ENCODE measurements around the gene TM9SF1.

Gene TM9SF1

DNA sequence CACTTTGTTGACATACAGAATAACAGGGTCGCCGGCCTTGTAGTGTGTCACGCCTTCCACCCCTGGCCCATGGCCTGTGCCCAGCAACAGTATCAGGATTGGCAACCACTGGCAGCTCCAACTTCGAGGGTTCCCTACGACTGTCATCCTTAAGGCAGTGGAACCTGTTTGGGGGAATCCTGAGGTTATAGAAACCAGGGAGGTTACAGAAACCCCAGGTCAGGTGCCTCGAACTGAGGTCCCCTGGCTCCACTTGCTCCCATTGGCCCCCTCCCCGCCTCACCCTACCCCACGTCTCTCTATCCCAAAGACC lies 412 bp downstream of the TM9SF1 start:
- DNase-seq, result no peak

GRCh38 chr14:24194186-24194872 lies 912 bp downstream of the TM9SF1 start:
- DNase-seq, result no peak

DNA sequence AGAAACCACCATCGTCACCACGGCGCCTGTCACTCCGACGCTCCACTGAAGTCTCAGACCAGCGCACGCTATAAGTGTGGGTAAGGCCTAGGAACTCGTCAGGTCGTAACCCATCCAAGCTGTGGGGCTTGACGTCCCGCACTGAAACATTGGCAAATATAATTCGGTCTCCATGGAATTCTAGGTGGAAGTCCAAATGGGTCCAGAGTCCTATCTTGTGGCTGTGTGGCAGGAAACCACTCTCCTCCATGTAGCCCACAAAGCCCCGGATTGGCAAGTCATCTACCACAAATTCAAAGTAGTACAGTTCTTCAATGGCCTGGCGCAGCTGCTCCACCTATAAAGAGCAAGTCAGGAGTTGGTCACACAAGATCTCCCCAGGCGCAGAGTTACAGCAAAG lies 2.3 kb downstream of the TM9SF1 start:
- no peak for DNase-seq

- DNase-seq, result no peak
Measured at GRCh38 chr14:24190416-24190815, 4.8 kb downstream of the TM9SF1 start.

GRCh38 chr14:24189460-24189859 lies 5.8 kb downstream of the TM9SF1 start:
- no peak for DNase-seq

- DNase-seq, result no peak
Measured at GRCh38 chr14:24189059-24189375, 6.2 kb downstream of the TM9SF1 start.

DNA sequence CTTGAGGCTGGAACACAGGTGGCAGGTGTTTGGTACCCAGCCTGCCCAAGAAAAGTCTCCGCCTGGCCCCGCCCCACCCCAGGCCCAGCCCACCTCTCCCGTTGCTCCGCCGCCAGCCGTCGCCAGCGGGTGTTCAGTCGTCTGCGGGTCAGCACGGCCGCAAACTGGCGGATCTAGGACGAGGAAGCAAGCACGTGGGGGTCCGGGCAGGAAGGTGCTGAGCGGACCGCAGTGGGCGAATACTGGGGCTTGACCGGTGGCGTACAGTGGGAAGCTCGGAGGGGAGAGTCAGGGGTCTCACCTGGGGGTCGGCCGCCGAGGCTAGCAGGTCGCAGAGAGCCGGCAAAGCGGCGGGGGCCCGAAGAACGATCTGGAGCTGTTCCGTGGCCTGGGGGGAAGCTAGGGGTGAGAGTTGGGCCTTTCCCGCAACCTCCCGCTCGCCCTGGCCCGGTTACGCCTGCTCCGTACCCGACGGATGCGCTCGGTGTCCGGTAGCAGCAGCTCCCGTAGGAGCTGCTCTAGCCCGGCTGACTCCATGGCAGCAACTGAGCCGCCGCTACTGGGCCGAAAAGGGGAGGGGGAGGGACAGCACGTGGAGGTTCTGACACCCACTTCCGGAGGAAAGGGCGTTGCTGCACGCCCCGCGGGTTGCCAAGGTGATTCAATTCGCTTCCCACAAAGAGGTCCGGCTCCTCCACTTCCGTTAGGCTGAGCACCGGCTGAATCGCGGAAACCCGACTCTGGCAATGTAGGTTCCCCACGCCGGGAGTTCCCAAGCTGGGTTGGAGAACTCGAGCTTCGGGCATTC lies 6.8 kb downstream of the TM9SF1 start, which contains the start of gene IPO4:
TSS of gene IPO4 (minus strand) at position 566 of the 808 bp plus-strand sequence. CDS start at position 537, 29 bp downstream.
- DNase-seq, result peak; percentile 97

- DNase-seq, result no peak
Measured at GRCh38 chr14:24187539-24187915, 7.7 kb downstream of the TM9SF1 start.

- DNase-seq, result no peak
Measured at GRCh38 chr14:24186831-24187538, 8.3 kb downstream of the TM9SF1 start.

DNA sequence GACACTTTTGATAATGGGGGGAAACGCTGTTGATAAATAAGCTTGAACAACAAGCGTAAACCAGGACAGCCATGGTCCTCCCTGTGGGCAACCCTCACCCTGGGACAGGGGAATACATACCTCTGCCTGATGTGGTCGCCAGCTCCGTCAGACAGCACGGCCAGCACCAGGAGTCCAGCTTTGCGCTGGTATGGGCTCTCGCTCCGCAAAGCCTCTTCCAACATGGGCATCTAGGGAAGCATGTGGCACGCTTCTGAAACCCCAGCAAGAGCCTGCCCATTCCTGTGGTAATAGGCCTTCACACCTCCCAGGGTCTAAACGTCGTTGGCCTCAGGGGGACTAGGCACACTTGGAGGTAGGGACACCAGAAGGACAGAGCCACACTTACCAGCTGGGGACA lies 9.5 kb downstream of the TM9SF1 start:
- DNase-seq, result no peak

GRCh38 chr14:24185026-24185425 lies 10.2 kb downstream of the TM9SF1 start:
- no peak for DNase-seq

DNA sequence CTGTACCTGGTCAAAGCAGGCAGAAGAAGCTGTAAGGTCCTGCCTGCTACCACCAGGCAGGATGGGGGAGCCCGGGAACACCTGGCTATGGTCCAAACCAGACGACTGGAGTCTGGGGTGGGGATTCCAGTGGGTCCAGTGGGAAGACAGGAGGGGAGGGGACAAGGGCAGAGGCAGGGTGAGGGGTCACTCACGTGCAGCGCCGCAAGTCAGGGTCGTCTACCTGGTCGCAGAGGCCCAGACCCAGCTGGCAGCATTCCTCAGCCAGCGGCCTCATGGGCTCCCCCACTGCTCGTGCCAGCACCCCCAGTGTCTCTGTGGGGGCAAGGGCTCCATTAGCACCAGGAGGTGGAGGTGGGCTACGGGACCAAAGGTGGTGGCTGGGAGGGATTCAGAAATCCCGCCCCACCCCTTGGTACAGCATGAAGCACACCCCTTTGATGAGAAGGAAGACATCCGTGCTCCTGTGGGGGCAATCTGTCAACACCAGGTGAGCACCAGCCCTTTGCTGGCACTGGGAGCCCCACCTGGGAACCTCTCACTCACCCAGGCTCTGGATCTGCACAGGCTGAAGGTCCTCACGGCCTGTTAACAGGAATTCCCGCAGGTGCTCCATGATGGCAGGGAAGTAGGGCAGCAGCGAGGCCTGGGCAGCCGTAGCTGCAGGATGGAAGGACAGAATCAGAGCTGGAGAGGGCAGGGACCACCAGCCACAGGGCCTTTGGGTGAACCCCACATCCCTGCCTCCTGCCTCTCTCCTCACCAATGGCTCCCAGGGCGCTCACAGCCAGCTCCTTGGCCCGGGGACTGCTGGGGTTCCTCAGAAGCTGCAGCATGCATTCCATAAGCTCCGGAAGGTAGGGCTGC lies 10.9 kb downstream of the TM9SF1 start:
- no peak for DNase-seq

DNA sequence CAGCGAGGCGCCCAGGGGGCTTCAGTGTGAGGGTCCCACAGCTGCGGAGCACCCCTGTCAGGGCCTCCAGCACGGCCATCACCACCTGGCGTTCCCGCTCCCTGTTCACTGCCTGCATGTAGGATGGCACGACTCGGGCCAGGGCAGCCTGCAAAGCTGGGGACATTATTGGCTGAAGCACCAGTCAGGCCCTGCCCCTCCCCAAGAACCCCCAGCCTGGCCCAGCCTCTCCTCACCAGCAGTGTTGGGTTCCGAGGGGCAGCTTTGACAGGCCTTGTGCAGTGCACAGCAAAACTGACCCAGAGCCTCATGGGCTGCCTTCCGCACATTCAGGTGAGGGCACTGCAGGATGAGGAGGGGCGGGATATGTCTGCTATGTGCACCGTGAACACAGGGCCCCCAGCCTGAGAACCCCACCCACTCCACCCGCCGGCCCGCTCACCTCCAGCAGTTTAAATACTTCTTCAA lies 12.2 kb downstream of the TM9SF1 start:
- DNase-seq, result no peak

DNA sequence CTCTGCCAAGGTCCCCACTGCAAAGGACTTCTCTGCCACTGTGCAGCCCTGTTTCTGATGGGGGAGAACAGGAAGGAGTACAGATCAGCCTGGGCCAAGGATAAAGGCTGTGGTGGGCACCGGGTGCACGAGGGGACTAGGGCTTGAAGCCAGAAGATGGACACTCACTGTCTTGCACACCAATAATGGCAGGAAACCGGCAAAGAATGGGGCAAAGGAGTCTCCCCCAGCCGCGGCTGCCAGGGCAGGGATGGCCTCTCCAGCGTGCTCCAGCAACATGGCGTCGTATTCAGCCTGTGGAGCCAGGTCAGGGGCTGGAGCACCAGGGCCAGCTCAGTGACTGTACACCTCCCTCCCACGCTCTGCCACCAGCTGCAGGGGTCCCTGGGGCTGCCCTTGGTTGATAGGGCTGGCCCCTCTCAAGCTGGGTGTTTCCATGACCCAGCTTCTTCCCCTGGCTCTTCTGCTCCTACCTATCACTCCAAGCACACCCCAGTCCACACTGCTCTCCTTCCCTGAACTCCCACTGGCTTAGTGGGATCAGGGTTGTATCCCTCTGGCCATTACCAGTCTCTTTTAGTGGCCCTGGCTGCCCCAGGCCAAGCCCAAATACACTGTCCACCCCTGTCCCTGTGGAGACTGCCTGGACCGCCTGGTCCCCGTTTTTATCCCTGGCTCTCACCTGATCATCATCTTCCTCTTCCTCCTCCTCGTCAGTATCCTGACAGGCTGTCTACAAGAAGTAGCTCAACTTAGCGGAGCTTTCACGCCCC lies 12.9 kb downstream of the TM9SF1 start:
- no peak for DNase-seq

- no peak for DNase-seq
Measured at GRCh38 chr14:24181371-24182077, 13.7 kb downstream of the TM9SF1 start.

- no peak for DNase-seq
Measured at GRCh38 chr14:24179961-24180796, 15.1 kb downstream of the TM9SF1 start.

DNA sequence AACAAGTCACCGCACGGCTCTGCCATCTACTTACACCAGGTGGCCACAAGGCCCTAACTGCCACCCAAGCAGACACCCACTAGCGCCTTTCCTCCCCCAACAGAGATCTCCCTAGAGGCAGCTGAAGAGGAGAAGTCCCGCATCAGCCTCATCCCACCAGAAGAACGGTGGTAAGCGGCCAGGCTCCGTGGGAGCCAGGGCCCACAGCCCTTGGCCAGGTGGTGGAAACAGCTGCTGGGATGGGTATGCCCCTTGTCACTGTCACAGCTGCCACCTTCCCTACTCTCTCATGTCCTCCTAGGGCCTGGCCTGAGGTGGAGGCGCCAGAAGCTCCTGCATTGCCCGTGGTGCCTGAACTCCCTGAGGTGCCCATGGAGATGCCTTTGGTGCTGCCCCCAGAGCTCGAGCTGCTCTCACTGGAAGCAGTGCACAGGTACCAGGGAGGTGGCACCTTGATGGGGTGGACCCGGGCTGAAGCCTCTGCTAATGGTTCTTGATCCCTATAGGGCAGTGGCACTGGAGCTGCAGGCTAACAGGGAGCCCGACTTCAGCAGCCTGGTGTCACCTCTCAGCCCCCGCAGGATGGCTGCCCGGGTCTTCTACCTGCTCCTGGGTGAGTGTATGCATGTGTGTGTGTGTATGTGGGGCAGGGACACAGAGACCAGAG lies 15.8 kb downstream of the TM9SF1 start:
- no peak for DNase-seq

GRCh38 chr14:24178399-24179178 lies 16.7 kb downstream of the TM9SF1 start:
- no peak for DNase-seq

DNA sequence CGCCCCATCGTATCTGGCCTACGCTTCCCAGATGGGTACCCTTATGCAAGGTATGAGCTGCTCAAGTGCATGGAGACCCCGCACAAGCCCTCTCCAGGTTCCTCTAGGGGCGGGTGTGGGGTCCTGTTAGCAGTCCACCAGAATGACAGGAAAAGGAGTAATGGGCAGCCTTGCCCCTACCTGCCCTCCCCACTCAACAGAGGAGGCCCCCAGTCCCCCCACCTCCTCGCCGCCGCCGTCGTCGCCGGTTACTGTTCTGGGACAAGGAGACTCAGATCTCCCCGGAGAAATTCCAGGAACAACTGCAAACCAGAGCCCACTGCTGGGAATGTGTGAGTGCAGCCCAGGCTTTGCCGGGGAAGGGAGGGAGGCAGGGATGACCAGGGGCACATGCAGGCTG lies 17.4 kb downstream of the TM9SF1 start:
- DNase-seq, result no peak

All from CD4-positive, alpha-beta T cell treated with Interleukin-4 for 4 hours (primary cell).